HG03575 (cell line): ENCODE results near the gene RRBP1.

Experiments
- ATAC-seq: cut with Tn5 transposase; IDR thresholded peaks from one replicate; pipeline ENCODE4 v1.9.1; 2021; ENCODE audit not compliant: unreplicated experiment, insufficient number of reproducible peaks, low FRiP score; ENCODE audit errors: extremely low read depth

The RRBP1 gene

DNA sequence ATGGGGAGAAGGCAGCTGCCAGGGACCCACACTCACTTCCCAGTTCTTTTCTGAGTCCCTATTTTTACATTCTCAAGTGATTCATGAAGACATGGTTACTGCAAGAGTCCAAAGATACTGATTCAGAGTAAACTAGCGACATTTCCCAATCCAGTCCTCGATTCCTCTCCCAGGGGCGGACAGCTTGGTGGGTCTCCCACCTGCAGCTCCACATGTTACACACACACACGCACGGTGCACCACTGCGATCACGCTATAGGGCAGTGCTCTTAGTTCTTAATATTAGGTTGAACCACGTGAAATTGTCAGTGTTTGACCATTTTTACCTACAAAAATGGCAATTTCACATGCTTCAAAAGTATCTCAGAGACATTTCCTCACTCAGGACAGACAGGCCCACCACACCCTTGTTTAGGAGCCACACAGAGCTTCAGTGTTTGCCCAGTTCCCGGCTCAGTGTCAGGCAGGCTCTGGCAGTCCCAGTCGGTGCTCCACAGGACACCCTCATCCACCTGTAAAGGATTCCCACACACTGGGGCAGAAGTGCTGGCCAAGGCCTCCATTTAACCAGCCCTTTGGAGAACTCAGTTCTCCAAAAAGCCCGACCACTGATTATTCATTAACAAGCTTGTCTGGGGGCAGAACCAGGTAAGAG, 51.8 kb downstream of the RRBP1 start:
- no peak for ATAC-seq

DNA sequence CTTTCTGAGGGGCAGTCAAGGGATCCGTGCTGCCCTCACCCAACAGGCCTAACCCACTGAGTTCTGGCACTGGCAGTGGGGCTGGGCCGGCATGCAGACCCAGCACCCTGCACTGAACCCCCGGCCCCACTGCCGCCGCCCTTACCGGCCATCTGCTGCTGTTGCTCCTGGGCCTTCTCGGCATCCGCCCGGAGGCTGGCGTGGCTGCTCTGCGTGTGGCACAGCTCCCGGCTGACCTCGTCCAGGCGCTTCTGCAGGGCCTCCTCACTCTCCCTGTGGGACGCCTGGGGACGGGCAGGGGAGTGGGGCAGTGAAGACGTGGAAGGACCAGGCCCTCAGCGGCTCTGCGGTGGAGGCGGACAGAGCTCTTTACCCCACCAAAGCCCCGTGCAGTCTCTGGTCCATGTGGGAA, 52.4 kb downstream of the RRBP1 start:
- no peak for ATAC-seq

DNA sequence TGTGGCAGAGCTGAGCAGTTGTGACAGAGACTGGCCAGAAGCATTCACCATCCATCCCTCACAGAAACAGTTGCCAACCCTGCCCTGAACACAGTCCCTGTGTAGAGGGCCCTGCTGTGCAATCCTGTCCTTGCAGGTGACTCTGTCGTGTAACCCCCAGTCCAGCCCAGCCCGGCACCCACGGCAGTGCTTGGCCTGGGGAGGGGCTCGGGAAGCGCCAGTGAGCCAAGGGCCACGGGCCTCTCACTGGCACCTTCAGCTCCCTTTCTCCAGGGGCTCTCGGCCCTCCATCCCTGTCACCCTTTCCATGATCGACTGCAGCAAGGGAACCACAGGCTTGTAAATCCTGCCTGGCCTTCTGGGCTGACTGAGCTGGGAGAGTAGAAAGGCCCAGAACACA, 53.0 kb downstream of the RRBP1 start:
- no peak for ATAC-seq

DNA sequence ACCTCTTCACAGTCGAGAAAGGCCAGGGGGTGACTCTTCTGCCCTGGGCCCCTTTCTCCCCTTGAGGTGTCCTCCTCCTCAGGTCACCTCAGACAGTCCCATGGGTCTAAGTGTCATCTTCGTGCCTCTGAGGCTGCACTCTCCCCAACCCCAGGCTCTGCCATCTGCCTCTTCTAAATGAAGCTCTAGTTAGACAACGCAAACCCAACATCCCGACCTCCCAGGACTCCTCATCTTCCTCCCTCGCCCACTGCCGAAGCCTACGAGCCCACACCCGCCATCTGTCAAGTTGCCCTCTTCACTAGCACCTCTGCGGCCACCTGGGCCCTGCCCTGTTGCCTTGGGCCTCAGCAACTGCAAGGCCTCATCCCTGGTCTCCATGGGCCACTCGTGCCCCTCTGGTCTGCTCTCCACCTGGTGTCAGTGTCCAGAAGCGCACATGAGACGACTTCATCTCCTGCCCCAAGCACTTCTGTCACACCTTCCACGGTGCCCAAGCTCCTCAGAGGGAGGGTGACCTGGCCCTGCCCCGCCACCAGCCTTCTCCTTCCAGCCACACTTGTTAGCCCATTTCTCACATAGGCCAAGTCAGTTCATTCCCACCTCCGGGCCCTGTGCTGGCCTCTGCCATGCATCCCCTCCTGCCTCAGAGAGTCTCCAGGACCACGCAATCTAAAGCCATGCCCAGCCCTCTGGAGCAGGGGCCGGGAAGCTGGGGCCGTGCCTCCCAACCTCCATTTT, 53.8 kb downstream of the RRBP1 start:
- ATAC-seq: no peak

DNA sequence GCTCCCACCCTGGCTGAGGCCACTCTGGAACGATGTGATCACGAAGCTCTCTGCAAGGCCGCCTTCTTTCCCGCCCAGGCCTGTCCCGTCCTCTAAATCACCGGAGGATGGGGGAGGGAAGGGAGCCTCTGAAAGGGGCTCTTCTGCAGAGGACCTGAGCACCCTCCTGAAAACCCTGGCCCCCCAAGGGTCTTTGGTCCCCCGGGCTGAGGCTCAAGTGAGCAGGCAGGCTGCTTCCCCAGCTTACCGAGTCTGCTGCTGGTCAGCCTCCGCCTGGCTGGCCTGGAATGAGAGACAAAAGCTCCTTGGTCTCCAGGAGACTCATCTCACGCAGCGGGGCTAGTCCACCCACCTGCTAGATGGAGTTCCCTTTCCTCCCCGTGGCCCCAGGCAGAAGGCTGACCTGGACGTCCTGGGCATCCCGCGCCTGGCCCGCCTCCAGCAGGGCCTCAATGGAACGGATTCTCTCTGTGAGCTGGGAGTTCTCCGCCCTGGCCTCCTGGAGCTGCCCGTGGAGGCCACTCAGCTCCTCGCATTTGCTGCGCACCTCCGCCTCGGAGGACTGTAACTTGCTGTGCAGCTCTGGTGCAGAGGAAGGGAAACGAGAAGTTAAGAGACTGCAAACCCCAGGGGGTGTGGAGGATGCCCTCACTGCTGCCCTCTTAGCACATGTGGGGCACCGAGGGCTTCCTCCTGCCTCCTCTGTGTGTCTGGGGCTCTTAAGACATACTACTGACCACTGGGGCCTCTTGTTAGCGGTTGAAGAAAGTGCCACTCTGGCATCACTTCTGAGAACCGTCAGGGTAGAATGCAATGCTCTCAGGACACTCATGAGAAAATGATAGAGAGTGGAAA, 54.7 kb downstream of the RRBP1 start:
- no peak for ATAC-seq

DNA sequence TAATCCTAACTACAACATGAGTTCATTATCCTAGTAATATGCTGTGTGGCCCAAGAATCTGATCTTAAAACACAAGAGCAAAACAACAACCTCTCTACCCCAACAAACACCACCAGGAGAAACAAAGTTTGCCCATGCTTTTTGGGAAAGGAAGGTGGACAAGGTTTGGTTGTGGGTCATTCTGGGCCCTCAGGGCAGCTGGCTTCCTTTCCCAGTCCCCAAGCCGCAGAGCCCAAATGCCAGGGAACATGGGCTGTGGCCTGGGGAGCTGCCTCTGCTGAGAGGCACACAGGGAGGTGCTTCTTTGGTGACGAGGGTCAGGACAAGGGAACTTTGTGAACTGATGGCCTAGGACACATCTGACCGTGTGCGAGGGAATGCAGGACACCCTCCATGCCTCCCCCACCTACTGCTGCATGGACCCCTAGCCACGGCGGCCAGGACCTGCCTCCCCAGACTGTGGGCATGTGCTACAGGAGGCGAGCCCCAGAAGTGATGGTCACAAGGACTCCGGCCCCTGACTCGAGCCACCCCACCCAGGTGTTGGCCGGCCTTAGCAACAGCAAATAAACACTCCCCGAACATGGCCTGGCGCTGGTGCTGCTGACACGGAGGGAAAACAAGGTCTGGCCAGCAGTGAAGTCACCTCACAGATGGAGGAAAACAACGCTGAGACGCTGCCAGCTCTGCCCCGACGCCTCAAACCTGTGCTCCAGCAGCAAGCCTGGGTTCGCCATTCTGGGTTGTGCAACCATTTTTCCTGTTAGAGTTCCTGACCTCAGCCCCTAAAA, 55.6 kb downstream of the RRBP1 start:
- ATAC-seq: no peak

DNA sequence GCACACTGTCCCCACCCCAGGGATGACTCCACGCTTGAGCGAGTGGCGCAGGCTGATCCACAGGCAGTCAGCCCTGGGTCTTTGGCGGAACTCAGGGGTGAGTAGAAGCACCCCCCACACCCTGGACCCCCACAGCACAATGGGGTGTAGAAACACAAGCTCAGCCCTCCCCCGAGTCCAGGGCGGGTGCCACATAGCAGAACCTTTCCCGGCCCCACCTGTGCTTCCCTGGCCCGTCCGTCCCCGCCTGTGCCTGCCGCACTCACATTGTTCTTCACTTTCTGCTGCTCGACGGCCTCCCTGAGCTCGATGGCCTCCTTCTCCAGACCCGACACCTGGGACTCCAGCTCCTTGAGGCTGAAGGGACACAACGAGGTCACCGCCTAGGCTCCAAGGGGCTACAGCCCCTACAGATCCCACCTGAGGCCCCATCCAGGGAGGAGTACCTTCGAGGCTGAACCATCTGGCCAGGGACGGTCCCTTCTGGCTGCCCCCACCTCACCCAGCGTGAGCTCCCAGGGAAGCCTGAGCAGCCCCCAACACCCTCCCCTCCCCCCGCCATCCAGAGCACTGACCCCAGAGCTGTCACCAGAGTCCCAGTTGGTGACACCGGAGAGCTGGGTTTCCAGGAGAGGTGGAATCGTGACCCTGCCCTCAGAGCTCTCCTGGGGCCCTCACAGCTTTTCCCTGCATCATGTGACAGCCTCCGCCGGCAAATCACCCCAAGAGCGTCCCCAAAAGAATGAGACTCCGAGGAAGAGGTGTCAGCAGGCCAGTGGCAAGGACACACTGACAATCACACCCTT, 56.6 kb downstream of the RRBP1 start:
- no peak for ATAC-seq

DNA sequence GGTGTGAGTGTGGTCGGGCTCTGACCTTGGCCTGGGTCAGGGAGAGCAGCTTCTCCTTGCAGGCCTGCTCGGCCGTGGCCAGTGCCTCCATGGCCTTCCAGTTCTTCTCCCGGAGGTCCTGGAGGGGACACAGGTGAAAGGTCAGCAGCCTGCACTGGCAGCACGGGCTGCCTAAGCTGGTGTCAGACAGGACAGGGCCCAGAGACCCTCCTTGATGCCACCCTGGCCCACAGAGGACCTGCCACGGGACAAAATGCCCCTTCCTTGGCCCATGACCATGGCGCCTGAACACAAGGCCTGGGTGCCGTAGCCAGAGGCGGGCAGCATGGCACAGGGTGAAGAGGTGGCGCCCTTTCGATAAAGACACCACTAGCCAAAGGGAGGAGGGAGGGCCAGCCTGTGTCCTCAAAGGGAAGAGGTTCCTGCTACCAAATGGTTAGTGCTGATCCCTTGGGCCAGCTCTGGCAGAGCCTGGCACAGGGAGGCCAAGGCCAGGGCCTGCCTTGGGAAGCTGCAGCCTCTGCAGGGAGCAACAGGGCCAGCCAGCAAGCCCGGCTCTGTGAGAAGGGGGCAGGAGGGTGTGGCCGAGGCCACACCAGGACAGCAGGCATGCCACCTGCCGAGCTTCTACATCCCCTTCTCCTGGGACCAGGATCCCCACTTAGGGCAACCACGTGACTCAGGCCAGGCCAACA, 57.3 kb downstream of the RRBP1 start:
- ATAC-seq: no peak

DNA sequence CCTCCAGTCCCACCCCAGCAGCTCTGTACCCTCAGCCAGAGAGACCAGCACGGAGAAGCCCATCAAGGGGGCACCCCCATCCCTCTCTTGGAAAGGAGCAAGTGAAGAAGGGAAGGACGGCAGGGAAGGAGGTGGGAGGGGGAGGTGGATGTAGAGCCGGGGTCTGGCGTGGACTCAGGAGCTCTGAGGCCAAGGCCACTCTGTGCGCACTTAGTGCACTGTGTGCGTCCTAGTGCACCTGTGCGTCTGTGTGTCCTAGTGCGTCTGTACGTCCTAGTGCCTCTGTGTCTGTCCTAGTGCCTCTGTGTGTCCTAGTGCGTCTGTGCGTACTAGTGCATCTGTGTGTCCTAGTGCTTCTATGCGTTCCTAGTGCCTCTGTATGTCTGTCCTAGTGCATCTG, 58.0 kb downstream of the RRBP1 start:
- no peak for ATAC-seq

DNA sequence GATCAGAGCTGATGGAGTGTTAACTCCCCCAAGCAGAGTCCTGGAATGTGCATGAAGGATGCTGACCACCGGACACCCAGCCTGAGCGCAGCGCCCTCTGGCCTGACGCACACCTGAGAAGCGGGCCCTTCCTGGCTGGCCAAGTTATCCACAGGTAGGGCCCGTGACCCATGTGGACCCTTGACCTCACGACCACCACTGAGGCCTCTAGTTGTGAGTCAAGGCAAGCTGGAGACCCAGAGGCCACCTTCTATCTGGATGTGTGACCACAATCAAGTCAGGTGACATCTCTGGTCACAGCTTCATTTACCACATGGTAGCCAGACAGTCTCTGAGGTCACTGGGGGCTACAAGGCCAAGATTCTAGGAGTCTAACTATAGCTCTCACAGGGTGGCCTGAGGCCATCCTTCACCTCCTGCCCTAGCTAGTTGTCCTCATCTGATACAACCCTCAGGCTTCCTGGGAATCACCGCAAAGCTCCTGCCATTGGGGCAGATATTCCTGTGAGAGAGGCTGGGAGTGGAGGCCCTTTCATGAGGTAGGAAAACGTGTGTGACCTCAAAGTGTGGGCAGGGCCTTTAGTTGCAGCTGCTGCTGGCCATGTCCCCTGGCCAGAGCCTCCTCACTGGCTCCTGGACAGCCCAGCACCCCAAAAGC, 59.1 kb downstream of the RRBP1 start:
- no peak for ATAC-seq

DNA sequence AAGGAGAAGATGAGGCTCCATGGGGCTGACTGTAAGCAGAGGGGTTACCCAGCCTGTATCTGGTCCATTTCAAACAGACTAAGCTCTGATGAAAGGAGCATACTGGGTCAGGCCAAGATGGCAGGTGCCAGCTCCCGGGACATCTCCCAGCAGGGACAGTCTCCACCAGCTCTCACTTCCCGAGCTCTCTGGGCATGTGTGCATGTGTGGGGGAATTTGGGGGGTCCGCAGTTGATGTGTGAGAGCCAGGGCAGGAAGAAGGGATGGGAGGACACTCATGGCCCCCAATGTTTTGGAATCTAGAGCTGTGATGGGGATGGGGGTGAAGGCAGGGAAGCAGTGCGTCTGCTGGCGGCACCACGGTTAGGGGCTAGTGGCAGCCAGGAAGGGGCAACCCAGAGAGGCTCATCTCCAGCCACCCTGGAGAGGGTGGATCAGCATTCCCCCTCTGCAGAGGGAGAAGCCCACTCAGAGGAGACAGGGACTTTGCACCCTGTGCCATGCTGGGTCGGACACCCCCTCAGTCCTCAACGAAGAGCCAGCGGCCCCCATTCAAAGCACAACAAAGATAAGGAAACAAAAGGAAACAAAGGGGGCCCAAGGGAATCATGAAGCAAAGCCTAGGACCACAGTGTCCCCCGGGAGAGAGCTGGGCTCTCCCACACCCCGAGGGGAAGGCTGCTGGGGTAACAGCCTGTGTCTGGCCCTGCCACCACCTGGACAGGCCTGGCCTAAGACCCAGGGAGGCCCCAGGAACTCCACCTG, 59.8 kb downstream of the RRBP1 start:
- no peak for ATAC-seq

DNA sequence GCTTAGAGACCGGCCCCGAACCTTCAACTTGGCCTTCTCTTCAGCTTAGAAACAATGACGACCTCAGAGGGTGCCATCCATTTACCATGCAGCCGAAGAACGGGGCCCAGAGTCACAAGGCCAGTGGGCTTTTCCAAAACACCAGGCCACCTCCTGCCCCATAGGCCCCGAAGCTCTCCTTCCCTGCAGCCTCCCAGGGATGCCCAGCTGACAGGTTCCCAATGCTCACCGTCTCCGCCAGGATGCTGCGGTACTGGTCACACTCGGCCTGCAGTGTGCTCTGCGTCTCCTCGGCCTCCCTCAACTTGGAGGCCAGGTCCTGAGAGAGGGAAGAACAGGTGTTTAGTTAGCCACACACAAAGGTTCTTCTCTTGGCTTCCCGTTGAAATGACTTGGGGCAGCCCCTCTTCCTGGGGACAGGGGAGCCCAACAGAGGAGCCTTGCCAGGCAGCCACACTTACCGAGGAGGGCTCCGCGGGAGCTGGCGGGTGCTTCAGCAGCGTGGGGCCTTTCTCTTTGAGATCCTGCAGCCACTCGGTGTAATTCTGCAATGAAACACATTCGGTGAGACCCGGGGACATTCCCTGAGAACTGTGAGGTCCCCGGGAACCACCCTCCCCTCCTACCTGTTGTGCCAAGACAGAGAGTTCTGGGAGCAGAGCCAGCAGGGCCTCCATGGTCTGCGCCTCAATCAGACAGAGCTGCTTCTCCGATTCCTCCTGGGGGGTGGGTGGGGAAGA, 60.6 kb downstream of the RRBP1 start:
- ATAC-seq: no peak

DNA sequence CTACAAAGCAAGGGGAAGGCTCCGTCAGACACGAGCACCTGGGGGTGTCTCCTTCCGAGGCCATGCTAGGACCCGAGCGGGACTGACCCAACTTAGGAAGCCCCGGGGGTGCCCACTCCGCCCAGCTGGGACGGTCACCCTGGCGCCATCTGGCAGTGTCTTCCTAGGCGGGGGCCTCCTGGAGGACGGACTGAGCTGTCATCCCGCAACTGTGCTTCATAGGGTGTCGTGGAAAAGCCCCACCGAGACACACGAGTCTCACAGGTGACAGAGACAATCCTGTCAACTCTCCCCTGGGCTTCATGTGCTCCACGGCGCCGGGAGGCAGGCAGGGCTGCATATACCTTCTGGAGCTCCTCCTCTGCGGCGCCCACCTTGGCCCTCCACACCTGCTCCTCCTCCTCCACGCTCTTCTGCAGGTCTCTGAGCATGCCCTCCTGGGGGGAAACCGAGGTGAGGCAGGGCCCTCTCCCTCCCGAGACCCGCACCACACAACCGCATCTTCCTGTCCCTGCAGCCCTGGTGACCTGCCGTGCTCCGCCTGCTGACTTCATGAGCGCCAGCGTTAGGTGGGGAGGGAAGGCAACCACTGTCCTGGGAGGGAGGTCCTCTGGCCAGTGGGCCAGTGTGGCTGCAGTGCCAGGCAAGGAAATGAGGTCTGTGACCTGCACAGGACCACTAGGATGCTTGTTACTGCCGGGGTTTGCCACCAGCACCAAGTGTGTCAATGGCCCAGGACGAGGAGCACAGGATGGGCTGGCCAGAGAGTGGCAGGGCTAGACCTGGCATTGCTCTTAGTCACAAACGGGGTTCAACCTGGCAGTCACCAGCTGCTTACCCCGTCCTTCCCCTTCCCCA, 61.4 kb downstream of the RRBP1 start:
- no peak for ATAC-seq

DNA sequence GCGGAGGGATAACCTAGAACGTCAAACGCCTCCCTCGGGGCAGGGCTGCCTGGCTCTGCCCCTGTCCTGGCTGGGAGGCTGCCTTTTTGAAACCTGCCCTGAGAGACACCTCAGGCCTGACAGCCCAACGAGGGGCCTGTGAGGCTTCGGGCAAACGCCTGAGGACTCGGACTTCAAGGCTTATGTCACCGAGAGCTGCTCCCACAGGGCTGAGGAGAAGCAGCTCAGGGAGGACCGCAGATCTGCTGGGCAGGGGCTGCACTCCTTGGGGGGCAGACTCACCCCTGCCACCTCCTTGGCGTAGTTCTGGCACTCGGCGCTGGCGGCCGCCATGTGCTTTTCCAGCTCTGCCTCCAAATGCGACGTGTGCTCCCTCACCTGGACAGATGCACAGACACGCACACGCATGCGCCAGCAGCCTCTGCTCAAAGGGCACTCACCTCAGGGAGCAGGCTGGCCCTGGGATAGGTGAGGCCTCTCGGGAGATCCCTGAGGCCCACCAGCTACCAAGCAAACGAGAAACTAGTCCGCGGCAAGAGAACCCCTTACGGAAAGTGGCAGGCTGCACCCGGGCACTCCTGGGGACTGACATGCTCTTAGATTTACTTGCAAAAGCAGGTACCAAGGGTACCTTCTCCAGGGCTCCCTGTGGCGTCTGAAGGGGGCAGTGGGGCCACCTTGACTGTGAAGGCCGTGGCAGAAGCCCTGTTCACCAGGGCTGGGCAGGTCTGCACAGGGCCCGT, 62.5 kb downstream of the RRBP1 start:
- no peak for ATAC-seq

DNA sequence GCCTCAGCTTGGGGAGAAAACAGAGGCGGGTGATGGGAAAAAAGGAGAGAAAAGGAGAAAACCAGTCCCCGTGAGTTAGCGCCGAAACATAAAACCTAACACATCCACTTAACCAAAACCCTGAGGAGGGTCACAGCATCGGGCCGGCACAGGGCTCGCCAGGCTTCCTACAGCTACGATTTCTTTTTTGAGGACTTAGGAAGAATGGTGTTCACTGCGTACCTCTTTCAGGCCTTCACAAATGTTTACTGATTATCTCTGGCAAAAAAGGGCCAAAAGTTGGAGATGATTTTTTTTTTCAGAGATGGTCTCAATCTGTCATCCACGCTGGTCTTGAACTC, 63.4 kb downstream of the RRBP1 start:
- no peak for ATAC-seq
